SK-N-SH (cell line): Measurements from ENCODE around the gene NTNG2. TPM values are rescaled to one million over a fixed set of nuclear protein-coding genes. Genes with fewer than 3 reads are reported as not detected.

ENCODE experiments used
- CTCF ChIA-PET: fragments of 300-600, 350-600 bp; formaldehyde crosslinking; extraction: SDS; loops from one replicate; lab custom pipeline; 2021; lab: Yijun Ruan, JAX
- POLR2A ChIA-PET: fragments of 350-600 bp; sonication (Branson Sonifier 250); formaldehyde crosslinking; extraction: SDS; loops from one replicate; lab custom pipeline; 2020; ENCODE audit warnings: antibody characterized with exemption, inconsistent platforms; lab: Yijun Ruan, JAX
- DNase-seq: peaks from one replicate; pipeline ENCODE4 v3.0.0; 2012
- H2AFZ ChIP-seq: fragments of 200-600 bp; sonication (generic); 2 replicates; pipeline ENCODE4 v1.8.1; 2016; ENCODE audit warnings: antibody characterized with exemption, mild to moderate bottlenecking, low read depth
- H3F3A ChIP-seq: fragments of 200-600 bp; sonication (generic); replicated peaks from 2 replicates; pipeline ENCODE3; 2016; ENCODE audit warnings: antibody characterized with exemption, mild to moderate bottlenecking; ENCODE audit not compliant: insufficient read depth
- H3K27ac ChIP-seq, 2 experiments: fragments of 200-500 bp in 1 of 2; fragments of 200-600 bp in 1 of 2; sonication (Bioruptor generic) in 1 of 2; sonication (generic), shearing (Covaris generic) in 1 of 2; 2 replicates each; pipeline versions ENCODE4 v1.5.1 to v1.6.1; 2014 to 2016; ENCODE audit warnings: low read depth in 2 of 2, inconsistent platforms in 1 of 2, low read length in 1 of 2, mild to moderate bottlenecking in 1 of 2, mixed read lengths in 1 of 2
- H3K27me3 ChIP-seq: fragments of 200-600 bp; sonication (generic), shearing (Covaris generic); 2 replicates; pipeline ENCODE4 v1.6.1; 2016; ENCODE audit warnings: mixed run types; ENCODE audit not compliant: insufficient read depth
- H3K36me3 ChIP-seq, 2 experiments: fragments of 200-500 bp in 1 of 2; fragments of 200-600 bp in 1 of 2; sonication (Bioruptor generic) in 1 of 2; sonication (generic) in 1 of 2; replicated peaks in 1 of 2; 2 replicates each; pipeline versions ENCODE3 to v1.5.1; 2014 to 2016; ENCODE audit warnings: low read length in 1 of 2, mild to moderate bottlenecking in 1 of 2; ENCODE audit not compliant: insufficient read depth in 2 of 2, control insufficient read depth in 1 of 2
- H3K4me1 ChIP-seq, 2 experiments: fragments of 200-500 bp in 1 of 2; fragments of 200-600 bp in 1 of 2; sonication (Bioruptor generic) in 1 of 2; sonication (generic), shearing (Covaris generic) in 1 of 2; 2 replicates each; pipeline versions ENCODE4 v1.5.1 to v1.6.1; 2014 to 2016; ENCODE audit warnings: low read depth in 1 of 2, low read length in 1 of 2, mixed run types in 1 of 2; ENCODE audit not compliant: insufficient read depth in 2 of 2, control insufficient read depth in 1 of 2
- H3K4me2 ChIP-seq: fragments of 200-600 bp; sonication (generic), shearing (Covaris generic); 2 replicates; pipeline ENCODE4 v1.6.1; 2017; ENCODE audit warnings: mixed run types
- H3K4me3 ChIP-seq, 2 experiments: fragments of 200-500 bp in 1 of 2; fragments of 200-600 bp in 1 of 2; sonication (Bioruptor generic) in 1 of 2; sonication (generic), shearing (Covaris generic) in 1 of 2; 2 replicates each; pipeline versions ENCODE4 v1.5.1 to v1.8.1; 2014 to 2016; ENCODE audit warnings: low read depth in 2 of 2, inconsistent platforms in 1 of 2, low read length in 1 of 2, mild to moderate bottlenecking in 1 of 2, mixed read lengths in 1 of 2, moderate library complexity in 1 of 2
- H3K79me2 ChIP-seq: fragments of 200-600 bp; sonication (generic); 2 replicates; pipeline ENCODE4 v1.8.1; 2017; ENCODE audit warnings: mild to moderate bottlenecking; ENCODE audit not compliant: insufficient read depth
- H3K9ac ChIP-seq: fragments of 200-600 bp; sonication (generic); 2 replicates; pipeline ENCODE4 v1.6.1; 2017; ENCODE audit warnings: mixed run types
- H3K9me2 ChIP-seq: fragments of 200-600 bp; sonication (generic); 2 replicates; pipeline ENCODE4 v1.6.1; 2017; ENCODE audit warnings: mixed run types
- H3K9me3 ChIP-seq: fragments of 200-600 bp; sonication (generic); 2 replicates; pipeline ENCODE4 v1.6.1; 2017; ENCODE audit warnings: mixed run types, mild to moderate bottlenecking, moderate library complexity
- H4K20me1 ChIP-seq: fragments of 200-600 bp; sonication (generic); 2 replicates; pipeline ENCODE4 v1.6.1; 2017; ENCODE audit warnings: mild to moderate bottlenecking, mixed run types; ENCODE audit not compliant: insufficient read depth
- CHD2 ChIP-seq: fragments of 150-350 bp; IDR thresholded peaks from 2 replicates; pipeline ENCODE4 v1.6.1; 2018; ENCODE audit warnings: low read length; ENCODE audit not compliant: partially characterized antibody
- CTCF ChIP-seq: fragments of 200-600 bp; sonication (generic); IDR thresholded peaks from 2 replicates; pipeline ENCODE4 v1.6.1; 2017; ENCODE audit warnings: antibody characterized with exemption, mild to moderate bottlenecking, moderate library complexity
- EP300 ChIP-seq, 2 experiments: IDR thresholded peaks; 2 replicates each; pipeline versions ENCODE4 v1.4.0 to v1.6.1; 2012; ENCODE audit warnings: borderline replicate concordance in 1 of 2, low read depth in 1 of 2, low read length in 1 of 2
- EZH2phosphoT487 ChIP-seq: fragments of 200-600 bp; sonication (generic); IDR thresholded peaks from 2 replicates; pipeline ENCODE4 v1.6.1; 2017; ENCODE audit warnings: low read depth, mixed run types, mild to moderate bottlenecking, antibody characterized with exemption, moderate library complexity, borderline replicate concordance
- FOSL2 ChIP-seq: IDR thresholded peaks from 2 replicates; pipeline ENCODE4 v1.4.0; 2012; ENCODE audit warnings: low read depth, mild to moderate bottlenecking, moderate library complexity, borderline replicate concordance
- FOXM1 ChIP-seq: IDR thresholded peaks from 2 replicates; pipeline ENCODE4 v1.4.0; 2012; ENCODE audit warnings: low read depth, mild to moderate bottlenecking
- GABPA ChIP-seq: IDR thresholded peaks from 2 replicates; pipeline ENCODE4 v1.4.0; 2012; ENCODE audit warnings: low read depth, mild to moderate bottlenecking
- GATA2 ChIP-seq: sonication (generic); formaldehyde crosslinking; IDR thresholded peaks from 2 replicates; pipeline ENCODE4 v1.5.0; 2020; ENCODE audit warnings: mild to moderate bottlenecking, missing genetic modification reagents
- MAX ChIP-seq: IDR thresholded peaks from 2 replicates; pipeline ENCODE4 v1.4.0; 2012; ENCODE audit warnings: low read depth
- NRF1 ChIP-seq: IDR thresholded peaks from 2 replicates; pipeline ENCODE4 v1.6.1; 2012; ENCODE audit warnings: low read depth, mild to moderate bottlenecking, low read length
- POLR2AphosphoS5 ChIP-seq: IDR thresholded peaks from 2 replicates; pipeline ENCODE4 v1.6.1; 2012; ENCODE audit warnings: low read depth, low read length
- RAD21 ChIP-seq: IDR thresholded peaks from 2 replicates; pipeline ENCODE4 v1.6.1; 2012; ENCODE audit warnings: mild to moderate bottlenecking, low read length
- RCOR1 ChIP-seq: fragments of 150-350 bp; IDR thresholded peaks from 2 replicates; pipeline ENCODE4 v1.6.1; 2017; ENCODE audit warnings: antibody characterized with exemption, low read length
- RFX5 ChIP-seq: IDR thresholded peaks from 2 replicates; pipeline ENCODE4 v1.6.1; 2012; ENCODE audit warnings: mild to moderate bottlenecking, improper control_type of control experiment, low read length
- RXRA ChIP-seq: IDR thresholded peaks from 2 replicates; pipeline ENCODE4 v1.4.0; 2012; ENCODE audit warnings: low read depth, mild to moderate bottlenecking, borderline replicate concordance
- SIN3A ChIP-seq: IDR thresholded peaks from 2 replicates; pipeline ENCODE4 v1.6.1; 2012; ENCODE audit warnings: low read depth, mild to moderate bottlenecking, low read length, moderate library complexity, borderline replicate concordance
- TCF12 ChIP-seq: IDR thresholded peaks from 2 replicates; pipeline ENCODE4 v1.4.0; 2012
- USF2 ChIP-seq: fragments of 150-350 bp; IDR thresholded peaks from 2 replicates; pipeline ENCODE4 v1.6.1; 2017; ENCODE audit warnings: antibody characterized with exemption, low read length, low read depth, borderline replicate concordance
- YY1 ChIP-seq: IDR thresholded peaks from 2 replicates; pipeline ENCODE4 v1.4.0; 2012; ENCODE audit warnings: low read depth, mild to moderate bottlenecking
- WGBS: methylation state at CpG from one replicate; pipeline ENCODE4 v1.1.6; 2017; ENCODE audit warnings: low lambda C conversion rate; 5-methylcytosine and 5-hydroxymethylcytosine counted together
- polyA plus RNA-seq, 3 experiments: library from polyadenylated mRNA; depleted of rRNA; stranded (reverse); fragments of >200 nt; gene quantifications; 2 replicates each; pipeline ENCODE4 v1.2.3, GENCODE V29; 2012
- TF ChIP-seq, protein P1 (sequence below): IDR thresholded peaks from 2 replicates; pipeline ENCODE4; 2012
- TF ChIP-seq, protein P2 (sequence below): IDR thresholded peaks from 2 replicates; pipeline ENCODE4 v1.4.0; 2012; ENCODE audit warnings: low read depth, borderline replicate concordance

The NTNG2 gene
- polyA plus RNA-seq, 1 of the 3 experiments (the other 2 are of a cell fraction): 6.1 TPM

DNA sequence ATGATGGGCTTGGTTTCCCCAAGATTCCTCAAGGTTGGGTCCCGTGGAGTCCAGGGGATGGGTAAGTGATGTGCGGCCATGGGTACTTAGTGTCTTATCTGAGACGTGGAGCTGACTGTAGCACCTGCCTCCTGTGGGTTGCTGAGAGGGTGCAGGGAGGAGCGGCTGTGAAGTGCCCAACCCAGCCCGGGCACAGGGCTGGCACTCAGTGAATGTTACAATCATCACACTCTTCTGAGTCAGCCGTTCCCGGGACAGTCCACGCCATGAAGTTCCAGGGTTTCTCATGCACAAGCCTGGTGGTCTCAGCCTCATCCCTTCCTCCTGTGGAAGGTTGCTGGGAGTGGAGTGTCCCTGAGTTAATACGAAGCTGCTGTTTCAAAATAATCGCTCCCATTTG is 29.1 kb downstream of the NTNG2 start (continued):
- TF ChIP-seq CTCF (no peak), YY1 (no peak), NRF1 (no peak), FOXM1 (no peak), GATA2 (CRISPR knock-in tag) (no peak), RFX5 (no peak), EP300 (IDR thresholded peaks at IDR 0.05; ENCODE audit: borderline replicate concordance in 1 of 2, low read depth in 1 of 2, low read length in 1 of 2) (no peak), RXRA (no peak)
- TF ChIP-seq, protein P1, sequence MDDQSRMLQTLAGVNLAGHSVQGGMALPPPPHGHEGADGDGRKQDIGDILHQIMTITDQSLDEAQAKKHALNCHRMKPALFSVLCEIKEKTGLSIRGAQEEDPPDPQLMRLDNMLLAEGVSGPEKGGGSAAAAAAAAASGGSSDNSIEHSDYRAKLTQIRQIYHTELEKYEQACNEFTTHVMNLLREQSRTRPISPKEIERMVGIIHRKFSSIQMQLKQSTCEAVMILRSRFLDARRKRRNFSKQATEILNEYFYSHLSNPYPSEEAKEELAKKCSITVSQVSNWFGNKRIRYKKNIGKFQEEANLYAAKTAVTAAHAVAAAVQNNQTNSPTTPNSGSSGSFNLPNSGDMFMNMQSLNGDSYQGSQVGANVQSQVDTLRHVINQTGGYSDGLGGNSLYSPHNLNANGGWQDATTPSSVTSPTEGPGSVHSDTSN: no peak

- Histone ChIP-seq H4K20me1 (no peaks in the 10 kb centered on the region), H3K9me2 (no peaks in the 10 kb centered on the region), H3K4me1 (peaks cover 0 to 7% of the 10 kb centered on the region in 2 experiments; a peak in 1 of 4 replicates), H3K27me3 (no peaks in the 10 kb centered on the region), H3K9me3 (no peaks in the 10 kb centered on the region), H3K9ac (no peak overlapping the region), H3K27ac (no peak overlapping the region), H3K4me3 (no peak overlapping the region), H3F3A (no peaks in the 10 kb centered on the region), H3K36me3 (no peaks in the 10 kb centered on the region), H3K79me2 (no peaks in the 10 kb centered on the region), H2AFZ (no peak overlapping the region), H3K4me2 (no peak overlapping the region)
- TF ChIP-seq, protein P2, sequence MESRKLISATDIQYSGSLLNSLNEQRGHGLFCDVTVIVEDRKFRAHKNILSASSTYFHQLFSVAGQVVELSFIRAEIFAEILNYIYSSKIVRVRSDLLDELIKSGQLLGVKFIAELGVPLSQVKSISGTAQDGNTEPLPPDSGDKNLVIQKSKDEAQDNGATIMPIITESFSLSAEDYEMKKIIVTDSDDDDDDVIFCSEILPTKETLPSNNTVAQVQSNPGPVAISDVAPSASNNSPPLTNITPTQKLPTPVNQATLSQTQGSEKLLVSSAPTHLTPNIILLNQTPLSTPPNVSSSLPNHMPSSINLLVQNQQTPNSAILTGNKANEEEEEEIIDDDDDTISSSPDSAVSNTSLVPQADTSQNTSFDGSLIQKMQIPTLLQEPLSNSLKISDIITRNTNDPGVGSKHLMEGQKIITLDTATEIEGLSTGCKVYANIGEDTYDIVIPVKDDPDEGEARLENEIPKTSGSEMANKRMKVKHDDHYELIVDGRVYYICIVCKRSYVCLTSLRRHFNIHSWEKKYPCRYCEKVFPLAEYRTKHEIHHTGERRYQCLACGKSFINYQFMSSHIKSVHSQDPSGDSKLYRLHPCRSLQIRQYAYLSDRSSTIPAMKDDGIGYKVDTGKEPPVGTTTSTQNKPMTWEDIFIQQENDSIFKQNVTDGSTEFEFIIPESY: no peak
- no peak for TF ChIP-seq CHD2
- no peak for TF ChIP-seq NRF1
- no peak for TF ChIP-seq TCF12
- TF ChIP-seq MAX: no peak
- TF ChIP-seq, protein P1: no peak
- no peak for TF ChIP-seq RXRA
- TF ChIP-seq POLR2AphosphoS5: no peak
- no peak for TF ChIP-seq RAD21
- TF ChIP-seq FOSL2: no peak
- TF ChIP-seq EZH2phosphoT487: no peak
- no peak for TF ChIP-seq RCOR1
- TF ChIP-seq GABPA: no peak
- no peak for TF ChIP-seq SIN3A
- TF ChIP-seq USF2: no peak
- DNase-seq: no peak
- POLR2A ChIA-PET: no interaction called here
- 86% methylated on average over 11 of the region's 11 CpGs for WGBS
- CTCF ChIA-PET: interaction anchor here (1.0 to 3.9 kb wide), 6 partner anchors 10 to 382 kb away, joined by 3 to 16 read pairs (median 4); no protein-coding TSS in a partner anchor
These were observed 30.9 kb downstream of the NTNG2 start for GRCh38 chr9:132192728-132193127.
